HG03342 (cell line): ENCODE measurements around the gene MAS1.
"Not testable (repeated sequence)": the region's sequence is repeated elsewhere in the genome, so short reads cannot be mapped to it uniquely, and the experiment has no call there.

Experiments
- ATAC-seq: cut with Tn5 transposase; IDR thresholded peaks from one replicate; pipeline ENCODE4 v1.9.1; 2021; ENCODE audit warnings: mild to moderate bottlenecking, moderate library complexity; ENCODE audit not compliant: unreplicated experiment

The MAS1 gene

GRCh38 chr6:159890792-159891191 lies at the start of gene MAS1:
TSS of gene MAS1 (plus strand) at chr6:159890988. CDS start at chr6:159906956, 15,968 bp downstream.
- no peak for ATAC-seq

DNA sequence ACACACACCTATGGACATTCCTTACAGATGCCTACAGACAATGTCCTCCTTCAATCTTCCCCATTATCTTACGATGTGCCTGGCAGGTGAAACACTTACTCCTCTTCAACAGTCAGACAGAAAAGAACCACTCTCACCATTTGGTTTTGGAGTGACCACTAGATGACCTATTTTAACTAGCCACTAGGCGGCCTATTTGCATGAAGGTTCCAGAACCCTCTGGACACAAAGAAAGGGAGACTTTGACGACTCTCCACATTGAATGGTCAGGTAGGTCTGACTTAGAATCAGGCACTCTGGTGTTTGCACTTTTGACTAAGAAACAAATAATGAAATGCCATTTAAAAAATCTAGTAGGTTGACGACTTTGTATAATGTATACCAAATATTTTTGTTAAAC lies 48.8 kb upstream of the MAS1 start:
- no peak for ATAC-seq

- ATAC-seq: no peak
Measured at GRCh38 chr6:159844737-159845645, 45.8 kb upstream of the MAS1 start.

- ATAC-seq: not testable (repeated sequence)
Measured at GRCh38 chr6:159848552-159848951, 42.2 kb upstream of the MAS1 start.

- ATAC-seq: not testable (repeated sequence)
Measured at GRCh38 chr6:159849851-159850250, 40.9 kb upstream of the MAS1 start.

DNA sequence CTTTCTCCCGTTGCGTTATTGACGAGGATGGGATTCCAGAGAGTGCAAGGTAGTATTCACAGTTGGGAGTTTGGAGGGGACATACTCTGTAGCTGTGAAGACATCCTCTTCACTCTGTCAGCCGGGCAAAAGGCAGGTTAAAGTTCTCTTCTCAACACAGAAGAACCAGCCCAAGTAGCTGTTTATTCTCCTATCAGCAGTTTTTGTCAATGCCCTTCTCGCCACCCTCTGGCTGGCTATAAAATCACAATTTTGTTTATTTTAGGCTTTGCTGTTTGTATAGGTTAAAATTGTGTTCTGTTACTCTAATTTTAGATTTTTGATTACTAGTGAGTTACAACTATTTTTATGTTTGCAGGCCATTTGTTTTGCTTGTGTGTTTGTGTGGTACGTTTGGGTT lies 37.9 kb upstream of the MAS1 start:
- no peak for ATAC-seq

DNA sequence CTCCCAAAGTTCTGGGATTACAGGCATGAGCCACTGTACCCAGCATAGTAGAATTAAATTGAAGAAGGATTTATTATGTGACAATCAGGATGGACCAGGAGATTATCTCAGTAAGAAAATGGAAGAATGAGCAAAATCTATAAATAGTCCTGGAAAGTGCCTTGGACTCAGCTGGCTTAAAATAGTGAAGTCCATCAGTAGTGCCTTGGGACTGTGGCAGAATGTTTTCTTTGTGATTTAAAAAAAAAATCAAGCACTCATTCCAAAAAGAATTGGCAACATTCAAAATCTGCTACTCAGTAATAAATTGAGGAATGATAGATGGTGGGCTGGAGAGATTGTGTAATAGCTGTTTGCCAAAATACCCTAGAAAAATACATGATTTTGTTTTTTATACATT lies 37.0 kb upstream of the MAS1 start:
- no peak for ATAC-seq

GRCh38 chr6:159854959-159855358 lies 35.8 kb upstream of the MAS1 start:
- ATAC-seq: no peak

- no peak for ATAC-seq
Measured at GRCh38 chr6:159858259-159858658, 32.5 kb upstream of the MAS1 start.

DNA sequence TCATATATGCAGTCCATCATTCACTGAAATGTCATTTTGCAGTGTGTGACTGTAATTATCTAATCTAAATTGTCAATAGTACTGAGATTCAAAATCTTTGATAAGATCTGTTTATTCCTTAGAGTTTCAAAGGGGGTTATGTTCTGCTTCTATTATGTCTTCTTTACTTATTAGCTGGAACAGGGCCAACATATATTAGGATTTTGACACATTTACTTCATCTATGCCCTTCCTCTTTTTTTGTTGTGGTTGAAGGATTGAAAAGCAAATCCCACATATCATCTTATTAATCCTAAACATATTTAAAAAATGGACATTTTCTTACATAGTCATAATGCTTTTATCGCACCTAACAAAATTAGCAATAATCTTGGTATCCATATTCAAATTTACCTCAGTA lies 30.3 kb upstream of the MAS1 start:
- ATAC-seq: no peak

GRCh38 chr6:159862103-159862502 lies 28.7 kb upstream of the MAS1 start:
- ATAC-seq: no peak

GRCh38 chr6:159863341-159863740 lies 27.4 kb upstream of the MAS1 start:
- not testable (repeated sequence) for ATAC-seq

GRCh38 chr6:159865226-159865920 lies 25.4 kb upstream of the MAS1 start:
- ATAC-seq: no peak

DNA sequence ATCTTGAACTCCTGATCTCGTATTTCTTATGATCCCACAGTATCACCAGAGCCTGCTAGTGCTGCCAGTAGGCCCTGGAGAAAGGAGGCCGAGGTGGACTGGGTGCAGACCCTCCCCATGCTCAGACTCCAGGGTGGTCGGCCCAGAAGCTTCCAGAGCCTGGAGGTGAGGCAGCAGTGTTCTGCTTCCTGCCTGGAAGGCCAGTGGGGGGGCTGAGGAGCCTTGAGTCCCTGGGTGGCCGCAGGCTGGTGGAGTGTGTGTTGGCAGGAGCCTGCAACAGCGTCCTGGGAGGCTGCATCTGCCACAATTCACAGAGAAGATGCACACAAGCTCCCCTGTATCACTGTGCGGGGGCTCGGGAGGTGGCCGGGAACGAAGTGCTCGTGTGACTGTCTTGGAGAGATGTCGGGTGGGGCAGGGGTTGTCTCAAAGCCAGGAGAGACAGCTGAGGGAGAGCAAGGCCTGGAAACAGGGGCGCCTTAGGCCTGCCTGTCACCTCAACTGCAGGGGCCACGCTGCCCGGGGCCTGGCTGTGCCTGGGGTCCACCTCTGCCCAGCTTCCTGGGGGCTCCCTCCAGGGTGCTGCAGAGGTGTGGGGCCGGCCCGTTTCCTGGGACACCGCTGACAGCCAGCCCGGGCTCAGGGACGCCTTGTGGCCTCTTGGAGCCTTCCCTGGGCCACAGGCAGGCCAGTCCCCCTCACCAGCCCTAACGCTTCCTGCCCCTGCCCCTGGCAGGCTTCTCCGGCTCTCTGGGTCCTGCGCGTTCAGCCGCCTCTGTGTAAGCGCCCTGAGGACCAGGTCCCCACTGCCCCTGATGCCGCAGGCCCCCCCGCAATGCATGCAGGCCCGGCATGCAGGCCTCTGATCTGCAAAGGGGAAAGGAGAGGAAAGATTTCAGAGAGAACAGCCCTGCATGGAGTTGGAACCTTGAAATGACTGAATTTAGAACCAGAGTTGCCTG lies 24.2 kb upstream of the MAS1 start:
- ATAC-seq: no peak

- no peak for ATAC-seq
Measured at GRCh38 chr6:159871241-159871640, 19.5 kb upstream of the MAS1 start.

DNA sequence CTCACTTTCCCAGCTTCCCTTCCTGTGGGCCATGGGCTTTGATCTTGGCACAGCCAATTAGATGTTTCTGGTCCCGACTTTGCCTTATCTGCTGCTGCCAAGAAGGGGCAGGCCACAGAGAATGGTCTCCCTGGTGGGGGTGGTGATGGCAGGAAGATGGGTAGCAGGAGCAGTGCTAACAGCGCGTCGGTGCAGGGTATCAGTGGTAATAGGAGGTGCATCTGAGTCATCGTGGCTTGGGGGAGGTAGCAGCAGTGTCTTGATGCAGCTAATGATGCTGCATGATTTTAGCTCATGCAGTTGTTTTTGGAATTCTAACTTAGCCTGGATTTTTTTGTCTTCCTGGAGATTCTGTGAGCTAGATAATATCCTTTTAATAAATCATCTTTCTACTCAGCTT lies 18.9 kb upstream of the MAS1 start:
- ATAC-seq: no peak

DNA sequence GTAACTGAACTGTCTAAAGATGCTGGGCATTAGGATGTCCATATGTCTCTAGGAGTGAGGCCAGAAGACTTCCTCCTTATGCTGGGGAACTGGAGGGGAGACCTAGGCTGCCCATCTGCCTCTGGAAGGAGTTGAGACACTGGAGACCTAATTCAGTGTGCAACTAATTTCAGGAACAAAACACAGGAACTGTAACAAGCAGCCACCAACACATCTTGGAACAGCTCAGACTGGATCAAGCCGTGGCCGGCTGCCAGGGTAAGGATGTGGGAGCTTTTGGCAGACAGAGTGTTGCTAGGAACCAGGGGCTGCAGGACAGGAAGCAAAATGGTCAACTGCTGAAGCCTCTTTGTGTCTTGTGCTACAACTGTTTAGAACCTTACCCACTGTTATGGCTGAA lies 16.4 kb upstream of the MAS1 start:
- ATAC-seq: no peak

GRCh38 chr6:159875194-159875593 lies 15.6 kb upstream of the MAS1 start:
- ATAC-seq: peak; percentile 79

DNA sequence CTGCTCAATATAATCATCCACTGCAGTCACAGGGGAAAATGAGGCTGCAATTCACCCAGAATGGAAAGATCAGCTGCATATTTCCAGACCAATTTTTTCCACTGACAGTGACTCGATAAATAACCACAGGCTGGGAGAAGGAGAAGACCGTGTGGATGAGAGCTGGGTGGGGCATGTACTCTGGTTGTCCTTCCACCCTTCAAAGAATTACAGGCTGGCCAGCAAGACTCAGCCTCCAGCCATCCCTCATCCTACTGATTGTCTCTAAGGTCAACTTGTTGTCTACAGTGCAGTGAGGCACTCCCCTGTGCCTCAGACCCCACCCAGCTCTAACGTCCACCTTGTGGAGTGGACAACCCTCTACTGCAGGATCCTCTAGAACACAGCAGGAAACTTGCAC lies 14.5 kb upstream of the MAS1 start:
- no peak for ATAC-seq

DNA sequence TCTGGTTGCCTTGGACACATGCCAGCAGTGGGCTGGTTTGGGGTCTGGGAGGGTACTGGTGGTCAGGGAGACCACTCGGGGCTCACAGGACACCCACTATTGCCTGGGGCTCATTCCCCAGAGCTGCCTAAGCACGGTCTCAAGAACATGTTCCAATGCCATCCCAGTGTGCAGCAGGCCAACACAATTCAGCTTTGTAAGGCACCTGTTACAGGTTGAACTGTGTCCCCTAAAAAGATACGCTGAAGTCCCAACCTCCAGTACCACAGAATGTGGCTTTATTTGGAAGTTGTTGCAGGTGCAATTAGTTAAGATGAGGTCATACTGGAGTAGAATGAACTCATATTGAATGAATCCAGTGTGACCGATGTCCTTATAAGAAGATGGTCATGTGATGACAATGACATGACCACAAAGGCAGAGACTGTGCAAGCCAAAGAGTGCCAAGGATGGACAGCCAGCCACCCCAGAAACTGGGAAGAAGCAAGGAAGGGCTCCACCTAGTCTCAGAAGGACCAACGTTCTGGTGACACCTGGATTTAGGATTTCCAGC lies 13.5 kb upstream of the MAS1 start:
- ATAC-seq: no peak

- ATAC-seq: no peak
Measured at GRCh38 chr6:159878341-159878740, 12.4 kb upstream of the MAS1 start.
